NK-92 (cell line): Measurements from ENCODE around the gene PPP2R2C.

Experiments used
- DNase-seq: peaks from one replicate; lab custom pipeline; 2025; ENCODE audit not compliant: unreplicated experiment; lab: John Stamatoyannopoulos, UW

Gene PPP2R2C

DNA sequence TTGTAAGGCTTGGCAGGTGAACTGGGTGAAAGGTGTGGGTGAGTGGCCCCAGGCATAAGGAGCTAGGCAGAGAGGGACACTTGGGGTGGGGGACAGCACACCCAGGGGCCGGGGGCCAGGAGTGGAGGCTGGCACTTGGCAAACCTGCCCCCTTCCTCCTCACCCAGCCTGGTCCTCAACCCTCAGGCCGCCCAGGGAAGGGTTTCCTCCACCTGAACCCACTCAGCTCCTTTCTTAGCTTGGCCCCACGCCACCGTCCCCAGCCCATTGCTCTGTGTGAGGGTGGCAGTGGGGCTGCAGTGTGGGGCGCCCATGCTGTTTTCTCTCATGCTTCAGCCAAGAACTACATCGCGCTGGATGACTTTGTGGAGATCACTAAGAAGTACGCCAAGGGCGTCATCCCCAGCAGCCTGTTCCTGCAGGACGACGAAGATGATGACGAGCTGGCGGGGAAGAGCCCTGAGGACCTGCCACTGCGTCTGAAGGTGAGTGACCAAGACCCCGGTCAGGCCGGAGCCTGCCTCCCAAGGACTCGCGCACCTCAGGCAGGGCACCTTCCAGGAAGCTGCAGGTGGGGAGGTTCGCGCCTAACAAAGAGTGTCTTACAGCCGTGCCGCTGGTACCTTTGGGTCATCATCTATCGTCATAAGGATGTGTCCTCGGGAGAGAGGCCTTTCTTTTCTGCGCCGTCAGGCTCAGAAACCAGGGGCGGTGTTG is 177.6 kb downstream of the PPP2R2C start:
- no peak for DNase-seq

- no peak for DNase-seq
These were observed 178.8 kb downstream of the PPP2R2C start for GRCh38 chr4:6293661-6294060.

GRCh38 chr4:6293097-6293445 is 179.3 kb downstream of the PPP2R2C start:
- no peak for DNase-seq

DNA sequence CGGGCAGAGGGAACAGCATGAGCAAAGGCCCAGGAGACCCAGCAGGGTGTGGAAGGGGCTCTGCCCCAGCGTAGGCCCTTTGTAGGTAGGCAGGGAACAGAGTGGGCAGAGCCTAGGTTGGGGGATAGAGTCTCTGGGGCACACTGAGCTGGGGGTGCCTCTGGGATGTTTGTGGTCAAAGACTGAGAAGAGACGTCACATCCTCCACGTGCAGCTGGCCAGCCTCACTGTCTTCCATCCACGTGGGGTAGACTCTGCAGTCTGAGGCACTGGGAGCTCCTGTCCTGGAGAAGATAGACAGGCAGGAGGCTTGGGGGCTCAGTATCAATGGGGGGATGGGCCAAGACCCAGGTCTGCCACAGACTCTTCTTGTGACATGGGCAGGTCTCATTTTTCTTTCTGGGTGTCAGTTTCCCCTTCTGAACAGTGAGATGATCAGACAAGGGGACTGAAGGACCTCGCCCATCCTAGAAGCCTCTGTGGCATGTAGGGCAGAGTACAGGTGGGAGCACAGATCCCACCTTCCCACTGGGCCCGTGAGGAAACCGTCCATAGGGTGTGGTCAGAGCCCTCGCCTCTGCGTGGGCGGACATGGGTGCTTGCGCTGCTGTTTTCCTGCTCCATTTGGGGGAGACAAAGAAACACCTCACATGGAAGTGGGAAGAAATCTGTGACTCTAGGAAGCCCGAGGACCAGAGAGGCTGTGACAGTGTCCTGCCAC is 179.9 kb downstream of the PPP2R2C start:
- no peak for DNase-seq

- DNase-seq = no peak
These were observed 180.6 kb downstream of the PPP2R2C start for GRCh38 chr4:6291784-6292297.

- no peak for DNase-seq
These were observed 181.5 kb downstream of the PPP2R2C start for GRCh38 chr4:6290769-6291547.

GRCh38 chr4:6290256-6290655 is 182.2 kb downstream of the PPP2R2C start:
- no peak for DNase-seq

DNA sequence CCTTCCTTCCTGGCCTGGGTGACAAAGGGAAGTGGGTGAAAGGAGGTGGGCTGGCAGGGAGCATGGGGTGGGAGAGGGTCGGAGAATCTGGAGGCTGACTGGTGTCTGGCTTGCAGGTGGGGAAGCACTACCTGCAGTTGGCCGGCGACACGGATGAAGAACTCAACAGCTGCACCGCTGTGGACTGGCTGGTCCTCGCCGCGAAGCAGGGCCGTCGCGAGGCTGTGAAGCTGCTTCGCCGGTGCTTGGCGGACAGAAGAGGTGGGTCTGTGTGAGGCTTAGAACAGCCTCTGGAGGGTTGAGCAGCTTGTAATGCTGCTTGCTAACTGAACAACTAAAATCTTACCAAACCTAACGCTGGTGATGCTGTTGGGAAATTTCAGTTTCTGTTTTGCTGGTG is 183.5 kb downstream of the PPP2R2C start:
- DNase-seq = no peak

DNA sequence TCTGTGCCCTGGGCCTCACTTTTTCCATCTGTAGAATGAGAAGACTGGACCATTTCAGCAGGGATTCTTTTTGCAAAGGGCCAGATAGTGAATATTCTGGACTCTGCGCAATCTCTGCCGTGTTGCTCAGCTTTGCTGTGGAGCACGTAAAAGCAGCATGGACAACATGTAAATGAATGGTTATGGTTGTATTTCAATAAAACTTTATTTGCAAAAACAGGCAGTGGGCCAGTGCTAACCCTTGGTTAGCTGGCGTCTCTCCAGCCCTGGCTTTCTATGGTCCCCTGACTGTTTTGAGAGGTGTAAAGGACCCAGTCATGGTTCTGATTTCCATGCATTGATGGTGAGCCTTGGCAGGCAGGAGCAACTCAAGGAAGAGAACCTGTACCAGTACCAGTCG is 184.1 kb downstream of the PPP2R2C start:
- no peak for DNase-seq

DNA sequence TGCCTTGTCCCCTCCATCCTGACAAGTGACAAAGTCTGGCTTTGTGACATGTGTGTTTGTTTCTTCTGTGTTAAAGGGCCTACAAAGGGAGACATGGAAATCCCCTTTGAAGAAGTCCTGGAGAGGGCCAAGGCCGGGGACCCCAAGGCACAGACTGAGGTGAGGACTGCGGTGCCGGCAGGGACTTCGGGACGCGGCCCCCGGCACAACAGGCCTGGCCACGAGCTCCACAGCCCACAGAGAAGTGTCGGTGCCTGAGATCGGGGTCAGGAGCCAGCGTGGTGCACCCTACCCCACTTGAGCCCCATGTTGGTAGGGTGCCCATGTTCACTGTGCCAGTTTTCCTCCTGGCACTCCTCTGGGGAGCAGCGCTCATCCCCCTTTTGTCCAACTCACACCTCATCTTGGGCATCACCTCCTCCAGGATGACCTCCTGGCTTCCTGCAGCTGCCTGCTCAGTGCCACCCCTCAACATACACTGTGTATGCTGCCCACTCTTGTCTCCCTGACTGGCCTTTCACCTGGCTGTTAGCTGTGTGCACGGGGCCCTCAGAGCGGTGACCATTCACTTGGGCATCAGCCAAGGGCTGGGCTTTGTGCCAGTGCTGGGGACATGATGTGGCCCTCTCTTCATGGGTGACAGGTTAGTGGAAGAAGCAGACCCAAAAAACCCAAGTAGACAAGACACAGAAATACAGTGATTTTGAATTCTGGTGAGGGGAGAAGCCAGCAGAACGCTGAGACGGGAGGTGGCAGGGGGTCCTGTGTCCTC is 185.2 kb downstream of the PPP2R2C start:
- DNase-seq = no peak

DNA sequence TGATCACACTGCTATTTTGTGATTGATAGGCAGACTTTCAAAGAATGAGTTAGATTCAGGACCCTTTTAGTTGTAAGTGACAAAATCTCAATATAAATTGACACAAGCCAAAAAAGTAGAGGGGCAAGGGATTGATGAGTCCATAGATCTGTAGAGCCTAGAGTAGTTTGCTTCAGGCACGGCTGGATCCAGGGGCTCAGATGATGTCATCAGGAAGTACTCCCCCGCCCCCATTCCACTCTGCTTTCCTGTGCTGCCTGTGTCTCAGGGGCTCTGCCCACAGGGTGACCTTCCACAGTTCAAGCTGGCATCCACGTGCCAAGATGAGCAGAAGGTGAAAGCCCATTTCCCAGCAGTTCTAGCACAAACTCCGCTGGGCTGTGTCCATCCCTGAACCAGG is 189.1 kb downstream of the PPP2R2C start:
- no peak for DNase-seq

DNA sequence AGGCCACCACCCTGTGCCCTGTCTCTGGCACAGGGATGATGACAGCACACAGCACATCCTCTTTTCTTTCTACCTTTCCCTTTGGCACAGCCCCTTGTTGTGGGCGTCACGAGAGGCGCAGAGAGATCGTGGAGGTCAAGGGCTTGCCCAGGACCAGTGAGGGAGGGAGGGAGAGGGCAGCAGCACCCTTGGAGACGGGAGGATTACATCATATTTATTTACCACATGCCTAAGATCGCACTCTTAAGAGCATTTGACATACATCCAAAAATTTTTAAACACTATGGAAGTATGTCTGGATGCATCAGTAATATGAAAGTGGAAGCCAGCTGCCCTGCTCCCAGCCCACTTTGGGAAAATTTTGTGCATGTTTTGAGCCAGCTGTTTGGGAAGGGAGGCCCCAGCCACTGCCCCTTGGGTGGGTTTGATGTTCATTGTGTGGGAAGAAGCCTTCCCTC is 190.1 kb downstream of the PPP2R2C start:
- DNase-seq = no peak

DNA sequence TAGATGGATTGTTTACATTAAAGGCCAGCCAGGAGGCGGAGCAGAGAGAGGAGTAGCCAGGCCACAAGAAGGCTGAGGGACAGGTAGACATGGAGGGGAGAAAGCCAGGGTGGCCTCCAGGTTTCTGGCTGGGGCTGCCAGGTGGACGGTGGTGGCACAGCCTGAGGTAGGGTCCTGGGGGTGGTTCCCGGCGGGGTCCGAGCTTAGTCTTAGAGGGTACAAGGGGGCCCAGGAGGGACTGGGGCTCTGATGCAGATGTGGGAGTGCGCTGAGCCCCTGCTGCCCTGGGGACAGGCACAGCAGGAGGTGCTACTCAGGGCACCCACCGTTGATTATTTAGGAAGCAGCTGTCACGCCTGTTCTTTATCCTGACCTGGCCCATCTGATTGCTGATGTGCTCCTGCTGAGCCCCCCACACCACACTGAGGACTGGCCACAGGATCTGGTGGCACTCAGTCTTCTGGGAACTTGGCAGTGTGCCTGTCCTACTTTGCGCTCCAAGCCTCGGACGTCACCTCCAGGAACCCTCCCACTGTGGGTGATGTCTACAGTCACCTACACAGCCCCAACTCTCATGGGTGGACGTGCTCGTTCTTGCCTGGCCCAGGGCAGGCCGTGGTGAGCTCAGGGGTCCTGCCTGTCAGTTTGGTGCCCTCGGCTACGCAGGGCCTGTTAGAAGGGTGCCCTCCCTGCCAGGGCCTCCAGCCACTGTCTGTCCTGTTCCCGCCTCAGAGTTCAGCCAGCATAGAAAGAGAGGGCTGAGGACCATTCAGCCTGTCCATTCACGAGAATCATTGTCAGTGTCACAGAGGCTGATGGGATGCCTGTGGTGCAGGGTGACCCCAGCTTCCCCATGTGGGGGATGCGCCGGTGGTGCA is 190.7 kb downstream of the PPP2R2C start:
- no peak for DNase-seq

DNA sequence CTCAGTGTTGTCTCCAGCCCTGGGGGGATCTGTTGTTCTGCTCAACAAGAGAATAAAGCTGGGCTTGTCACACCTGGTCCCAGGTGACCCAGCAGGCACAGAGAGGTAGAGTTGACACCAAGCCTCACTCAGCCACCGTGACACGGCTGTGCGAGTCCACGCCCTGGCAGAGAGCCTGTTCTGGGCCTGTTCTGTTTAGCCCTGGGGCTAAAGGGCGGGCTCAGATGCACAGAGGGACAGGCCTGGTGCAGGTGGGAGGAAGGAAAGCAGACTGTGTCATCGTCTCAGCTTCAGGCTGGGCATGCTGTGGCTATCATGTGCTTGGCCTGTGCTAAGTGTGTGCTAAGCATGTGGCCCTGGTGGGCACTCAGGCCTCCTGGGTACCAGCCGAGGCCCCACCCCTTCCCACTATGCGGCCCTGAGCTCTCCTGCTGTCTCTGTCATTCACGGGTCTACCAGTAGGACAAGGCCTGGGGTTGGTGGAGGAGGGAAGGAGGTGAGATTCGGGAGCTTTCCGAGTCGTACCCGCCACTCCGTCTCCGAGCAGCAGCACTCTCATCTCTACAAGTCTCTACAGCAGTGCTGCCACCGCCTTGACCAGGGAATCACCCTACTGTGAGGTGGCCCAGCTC is 191.9 kb downstream of the PPP2R2C start:
- no peak for DNase-seq

GRCh38 chr4:6279582-6280289 is 192.7 kb downstream of the PPP2R2C start:
- no peak for DNase-seq

- DNase-seq = no peak
These were observed 193.6 kb downstream of the PPP2R2C start for GRCh38 chr4:6278801-6279197.

- DNase-seq = no peak
These were observed 194.2 kb downstream of the PPP2R2C start for GRCh38 chr4:6277935-6278800.
